ENCODE results near the gene NPTX2. TPM values are rescaled to one million over a fixed set of nuclear protein-coding genes. Genes with fewer than 3 reads are reported as not detected.

The NPTX2 gene
- total RNA-seq, 2 experiments from 2014 or later = not detected

DNA sequence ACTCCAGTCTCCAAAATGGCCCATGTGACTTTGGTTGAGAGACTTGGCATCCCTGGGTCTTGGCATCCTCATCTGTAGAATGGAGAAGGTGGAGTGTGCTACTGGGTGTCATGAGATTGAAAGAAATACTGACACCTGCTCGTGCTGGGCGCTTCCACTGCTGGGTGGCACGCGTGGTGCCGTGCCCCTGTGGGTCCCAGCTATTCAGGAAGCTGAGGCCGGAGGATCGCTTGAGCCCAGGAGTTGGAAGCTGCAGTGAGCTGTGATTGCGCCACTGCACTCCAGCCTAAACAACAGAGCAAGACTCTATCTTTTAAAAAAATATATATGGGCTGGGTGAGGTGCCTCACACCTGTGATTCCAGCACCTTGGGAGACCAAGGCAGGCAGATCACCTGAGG lies 53.1 kb downstream of the NPTX2 start:
- no peaks in the 10 kb centered on the region for H3K27me3 Mint-ChIP-seq
- DNase-seq = no peak
- no peaks in the 10 kb centered on the region for H3K36me3 Mint-ChIP-seq
- peaks cover 4% of the 10 kb centered on the region for H3K9me3 Mint-ChIP-seq
- POLR2A ChIA-PET = no interaction called here
- CTCF ChIA-PET = no interaction called here
- no peaks in the 10 kb centered on the region for H3K4me1 Mint-ChIP-seq (ENCODE audit: low read depth)
- H3K4me3 Mint-ChIP-seq = no peak overlapping the region
- no peak overlapping the region for H3K27ac Mint-ChIP-seq
- intact Hi-C loops (cut with micrococcal nuclease) = no loop called here

DNA sequence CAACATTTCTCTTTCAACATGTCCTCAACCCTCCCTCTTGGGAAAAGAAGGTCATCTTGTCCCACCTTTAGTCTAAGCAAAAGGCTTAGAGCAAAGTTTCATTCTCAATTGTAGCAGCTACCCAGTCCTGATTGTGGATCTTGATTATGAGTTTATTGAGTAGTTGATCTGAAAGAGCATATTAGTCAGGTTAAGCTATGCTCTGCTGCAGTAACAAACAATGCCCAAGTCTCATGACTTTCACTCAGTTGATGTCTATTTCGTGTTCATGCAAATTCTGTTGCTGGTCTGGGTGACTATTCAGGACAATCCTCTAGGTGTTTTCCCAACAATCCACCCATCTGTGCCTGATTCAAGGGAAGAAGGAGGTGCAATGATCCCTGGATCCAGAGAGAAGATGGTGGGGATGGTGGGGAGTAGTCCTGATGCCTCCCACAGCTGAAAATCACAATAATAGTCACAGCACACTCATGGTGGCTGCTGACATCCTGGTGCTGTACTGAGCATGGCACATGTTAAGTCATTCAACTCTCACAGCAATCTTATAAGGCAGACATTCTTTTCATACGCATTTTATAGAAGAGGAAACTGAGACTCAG lies 54.7 kb downstream of the NPTX2 start:
- Mint-ChIP-seq H3K36me3 (no peaks in the 10 kb centered on the region), H3K4me1 (ENCODE audit: low read depth) (no peaks in the 10 kb centered on the region), H3K27ac (no peak overlapping the region), H3K4me3 (no peak overlapping the region), H3K27me3 (no peaks in the 10 kb centered on the region), H3K9me3 (peaks cover 4% of the 10 kb centered on the region)
- intact Hi-C loops (cut with micrococcal nuclease) = no loop called here
- ChIA-PET POLR2A (no interaction called here), CTCF (no interaction called here)
- DNase-seq = no peak

DNA sequence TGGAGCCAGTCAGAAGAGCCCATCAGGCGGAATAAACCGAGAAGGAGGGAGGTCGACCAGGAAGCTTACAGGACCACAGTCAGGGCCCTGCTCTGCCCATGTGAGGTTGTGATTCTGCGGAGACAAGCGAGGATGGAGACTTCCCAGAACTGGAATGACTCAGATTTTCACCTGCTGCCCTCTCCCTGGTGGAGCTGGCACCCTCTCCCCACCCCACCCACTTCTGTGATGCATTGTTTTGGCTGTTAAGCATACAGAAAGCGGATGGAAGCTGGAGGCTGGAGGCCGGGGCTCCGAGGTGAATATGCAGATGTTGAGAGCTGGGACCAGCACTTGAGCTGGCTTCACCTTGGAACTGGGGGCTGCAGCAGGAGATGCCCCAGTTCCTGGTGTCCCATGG lies 57.4 kb downstream of the NPTX2 start:
- H3K36me3 Mint-ChIP-seq = no peaks in the 10 kb centered on the region
- no peak for DNase-seq
- H3K9me3 Mint-ChIP-seq = peaks cover 9% of the 10 kb centered on the region
- ChIA-PET CTCF (interaction anchor here (0.7 kb wide), 1 partner anchor 89 kb away, joined by 3 read pairs; no protein-coding TSS in a partner anchor), POLR2A (no interaction called here)
- no peaks in the 10 kb centered on the region for H3K4me1 Mint-ChIP-seq (ENCODE audit: low read depth)
- no peak overlapping the region for H3K27ac Mint-ChIP-seq
- H3K4me3 Mint-ChIP-seq = no peak overlapping the region
- H3K27me3 Mint-ChIP-seq = peaks cover 2% of the 10 kb centered on the region
- intact Hi-C loops (cut with micrococcal nuclease) = no loop called here

DNA sequence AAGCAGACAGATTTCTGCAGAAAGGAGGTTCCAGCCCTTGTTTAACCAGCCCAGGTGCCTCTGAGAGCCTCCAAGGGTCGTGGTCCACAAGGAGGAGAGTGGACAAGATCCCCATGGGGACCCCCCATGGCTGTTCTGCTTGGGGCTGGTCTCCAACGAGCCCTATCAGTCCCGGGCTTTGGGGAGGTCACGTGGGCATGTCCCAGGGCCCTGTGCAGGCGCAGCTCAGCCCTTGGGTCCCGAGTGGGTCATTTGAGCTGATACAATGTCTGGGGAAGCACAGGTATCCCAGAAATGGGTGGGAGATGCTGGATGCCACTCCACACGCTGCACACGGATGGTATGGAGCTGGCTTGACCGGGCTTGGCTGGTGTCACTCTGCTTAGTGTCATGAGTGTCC lies 57.8 kb downstream of the NPTX2 start:
- peaks cover 9% of the 10 kb centered on the region for H3K9me3 Mint-ChIP-seq
- H3K4me1 Mint-ChIP-seq (ENCODE audit: low read depth) = no peaks in the 10 kb centered on the region
- H3K4me3 Mint-ChIP-seq = no peak overlapping the region
- H3K27ac Mint-ChIP-seq = no peak overlapping the region
- CTCF ChIA-PET = no interaction called here
- H3K36me3 Mint-ChIP-seq = no peaks in the 10 kb centered on the region
- H3K27me3 Mint-ChIP-seq = peaks cover 4% of the 10 kb centered on the region
- intact Hi-C loops (cut with micrococcal nuclease) = no loop called here
- POLR2A ChIA-PET = no interaction called here
- no peak for DNase-seq

DNA sequence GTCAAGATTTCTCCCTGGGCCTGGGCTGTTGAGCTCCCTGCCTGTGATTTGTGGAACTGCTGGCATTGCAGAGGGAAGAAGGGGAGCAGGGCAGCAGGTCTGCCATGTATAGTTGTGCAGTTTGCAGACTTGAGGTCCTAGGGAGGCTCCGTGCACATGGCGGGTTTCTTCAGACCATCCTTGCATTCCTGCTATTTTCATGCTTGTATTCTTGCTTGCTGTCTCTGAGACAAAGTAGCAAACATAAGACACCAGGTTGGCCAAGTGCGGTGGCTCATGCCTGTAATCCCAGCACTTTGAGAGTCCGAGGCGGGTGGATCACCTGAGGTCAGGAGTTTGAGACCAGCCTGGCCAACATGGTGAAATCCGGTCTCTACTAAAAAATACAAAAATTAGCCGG lies 61.1 kb downstream of the NPTX2 start:
- H3K4me3 Mint-ChIP-seq = no peak overlapping the region
- H3K27me3 Mint-ChIP-seq = peaks cover 15% of the 10 kb centered on the region
- no peak for DNase-seq
- intact Hi-C loops (cut with micrococcal nuclease) = no loop called here
- ChIA-PET POLR2A (no interaction called here), CTCF (no interaction called here)
- peaks cover 5% of the 10 kb centered on the region for H3K9me3 Mint-ChIP-seq
- H3K27ac Mint-ChIP-seq = no peak overlapping the region
- H3K36me3 Mint-ChIP-seq = no peaks in the 10 kb centered on the region
- no peaks in the 10 kb centered on the region for H3K4me1 Mint-ChIP-seq (ENCODE audit: low read depth)

Other genes with a start within 250 kb of the NPTX2 start
- gene BAIAP2L1, start 216.2 kb upstream of the NPTX2 start, total RNA-seq = 1 to 10 TPM; 3.2 to 4.5 TPM

All from activated CD4-positive, alpha-beta memory T cell treated with anti-CD3 and anti-CD28 coated beads for 36 hours (primary cell).